ENCODE data around the gene PLEKHA5.
"Not testable (repeated sequence)": the region's sequence is repeated elsewhere in the genome, so short reads cannot be mapped to it uniquely, and the experiment has no call there.

Gene PLEKHA5

DNA sequence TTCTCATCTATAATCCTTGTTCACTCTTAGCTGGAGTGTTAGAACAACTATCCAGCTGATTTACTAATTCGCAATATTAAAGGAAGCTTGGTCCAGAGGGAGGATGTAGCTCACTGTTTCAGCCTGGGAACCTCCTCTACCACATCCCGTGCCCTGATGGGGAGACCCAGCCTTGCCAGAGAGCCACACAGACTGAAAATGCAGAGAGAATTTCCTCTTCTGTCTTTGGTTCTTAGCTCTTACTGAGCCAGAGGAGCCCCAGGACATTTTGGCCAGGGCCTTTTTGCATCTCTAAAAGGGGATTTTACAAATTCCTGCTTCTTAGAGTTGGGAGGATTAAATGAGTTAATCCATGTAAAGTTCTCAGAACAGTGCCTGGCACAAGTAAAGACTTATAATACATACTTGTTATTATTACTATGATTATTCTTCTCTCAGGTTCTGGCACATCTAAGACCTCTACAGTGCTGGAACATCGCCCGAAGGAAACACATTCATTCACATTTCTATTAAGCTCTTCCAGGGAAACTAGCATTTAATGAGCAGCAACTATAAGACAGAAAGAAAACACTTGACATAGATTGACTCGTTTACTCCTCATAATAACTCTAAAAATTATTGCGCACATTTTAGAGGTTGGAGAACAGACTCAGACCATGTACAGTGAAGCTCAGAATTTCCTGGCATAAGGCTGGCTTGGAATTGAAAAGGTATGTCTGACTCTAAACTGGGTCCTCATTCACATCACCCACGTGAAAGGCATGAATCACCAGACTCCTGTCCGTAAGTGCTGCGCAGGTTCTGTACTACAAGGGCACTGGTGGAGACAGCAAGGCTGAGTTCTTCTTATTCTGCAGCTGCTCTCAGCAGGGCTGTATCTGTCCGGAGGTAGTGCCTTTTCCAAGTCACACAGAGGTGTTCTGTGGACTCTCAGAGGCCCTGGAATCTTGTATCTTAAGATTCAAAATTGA lies 282.0 kb downstream of the PLEKHA5 start:
- no peak for DNase-seq

DNA sequence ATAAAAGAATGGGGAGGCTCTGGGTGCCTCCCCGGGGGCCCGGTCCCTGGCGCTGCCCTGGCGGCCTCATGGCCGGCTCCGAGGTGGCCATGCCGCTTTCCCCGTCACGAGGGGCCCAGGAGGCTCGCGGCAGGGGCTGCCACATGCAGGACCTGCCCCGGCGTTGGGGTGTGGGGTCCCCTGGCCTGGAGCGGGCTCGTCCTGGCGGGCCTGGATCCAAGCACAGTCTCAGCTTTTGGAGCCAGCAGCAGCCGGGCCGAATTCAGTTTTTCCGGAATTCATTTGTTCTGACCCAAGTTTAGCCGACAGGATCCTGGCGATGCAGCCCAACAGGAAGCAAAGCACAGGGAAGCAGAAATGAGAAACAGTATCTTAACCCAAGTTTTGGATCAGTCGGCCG lies 283.3 kb downstream of the PLEKHA5 start:
- no peak for DNase-seq

DNA sequence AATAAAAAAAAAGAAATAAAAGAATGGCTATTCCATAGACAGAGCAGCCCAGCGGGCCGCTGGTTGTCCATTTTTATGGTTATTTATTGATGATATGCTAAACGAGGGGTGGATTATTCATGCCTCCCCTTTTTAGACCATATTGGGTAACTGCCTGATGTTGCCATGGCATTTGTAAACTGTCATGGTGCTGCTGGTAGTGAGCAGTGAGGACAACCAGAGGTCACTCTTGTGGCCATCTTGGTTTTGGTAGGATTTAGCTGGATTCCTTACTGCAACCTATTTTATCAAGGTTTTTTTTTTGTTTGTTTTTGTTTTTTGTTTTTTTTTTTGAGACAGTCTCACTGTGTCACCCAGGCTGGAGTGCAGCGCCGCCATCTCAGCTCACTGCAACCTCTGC lies 284.0 kb downstream of the PLEKHA5 start:
- DNase-seq, result not testable (repeated sequence)

DNA sequence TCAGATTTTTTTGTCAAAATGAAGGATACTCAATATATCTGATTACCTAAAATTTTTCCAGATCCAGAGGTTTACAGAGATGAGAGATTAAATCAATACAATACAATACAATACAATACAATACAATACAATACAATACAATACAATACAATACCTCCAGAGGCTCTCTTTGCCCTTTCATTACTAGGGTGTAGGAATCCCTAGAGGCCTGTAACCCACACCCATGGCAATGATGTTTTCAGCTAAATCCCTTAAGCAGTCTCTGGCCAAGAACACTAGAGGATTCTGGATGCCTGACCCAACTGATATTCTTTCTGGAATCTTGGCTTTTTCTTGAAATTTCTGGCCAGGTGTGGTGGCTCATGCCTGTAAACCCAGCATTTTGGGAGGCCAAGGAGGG lies 286.0 kb downstream of the PLEKHA5 start:
- DNase-seq, result no peak

DNA sequence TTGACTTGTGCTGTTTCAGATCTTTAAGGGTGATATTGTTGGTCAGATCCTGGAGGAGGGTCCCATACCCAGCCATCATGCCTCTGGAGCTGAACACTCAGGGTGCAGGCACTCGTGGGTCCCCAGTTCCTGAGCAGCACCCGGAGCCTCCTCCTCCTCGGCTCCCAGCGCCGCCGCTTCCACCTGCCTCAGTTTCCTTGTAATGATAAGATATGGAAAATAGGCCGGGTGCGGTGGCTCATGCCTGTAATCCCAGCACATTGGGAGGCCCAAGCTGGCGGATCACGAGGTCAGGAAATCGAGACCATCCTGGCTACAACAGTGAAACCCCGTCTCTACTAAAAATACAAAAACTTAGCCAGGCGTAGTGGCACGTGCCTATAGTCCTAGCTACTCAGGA lies 289.6 kb downstream of the PLEKHA5 start:
- no peak for DNase-seq

DNA sequence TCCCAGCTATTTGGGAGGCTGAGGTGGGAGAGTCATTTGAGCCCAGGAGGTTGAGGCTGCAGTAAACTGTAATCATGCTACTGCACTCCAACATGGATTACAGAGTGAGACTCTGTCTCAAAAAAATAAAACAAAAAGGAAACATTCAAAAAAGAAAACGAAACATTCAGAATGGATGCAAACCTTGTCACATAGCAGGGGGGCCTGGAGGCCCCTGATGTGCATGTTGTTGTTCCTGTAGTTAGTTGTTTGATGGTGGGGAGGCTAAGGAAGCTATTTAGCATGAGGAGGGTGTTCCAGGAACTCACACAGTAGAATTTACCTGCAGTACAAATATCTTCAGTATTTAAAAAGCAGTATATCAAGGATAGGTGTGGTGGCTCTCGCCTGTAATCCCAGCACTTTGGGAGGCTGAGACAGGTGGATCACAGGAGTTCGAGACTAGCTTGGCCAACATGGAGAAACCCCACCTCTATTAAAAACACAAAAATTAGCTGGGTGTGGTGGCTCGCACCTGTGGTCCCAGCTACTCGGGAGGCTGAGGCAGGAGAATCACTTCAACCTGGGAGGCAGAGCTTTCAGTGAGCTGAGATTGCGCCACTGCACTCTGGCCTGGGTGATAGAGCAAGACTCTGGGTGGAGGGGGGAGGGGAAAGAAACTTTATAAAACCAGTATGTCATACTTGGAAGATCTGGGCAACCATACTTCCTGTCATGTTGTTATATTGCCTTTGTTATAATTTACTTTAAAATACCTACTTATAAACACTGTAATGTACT lies 292.2 kb downstream of the PLEKHA5 start:
- DNase-seq, result no peak

DNA sequence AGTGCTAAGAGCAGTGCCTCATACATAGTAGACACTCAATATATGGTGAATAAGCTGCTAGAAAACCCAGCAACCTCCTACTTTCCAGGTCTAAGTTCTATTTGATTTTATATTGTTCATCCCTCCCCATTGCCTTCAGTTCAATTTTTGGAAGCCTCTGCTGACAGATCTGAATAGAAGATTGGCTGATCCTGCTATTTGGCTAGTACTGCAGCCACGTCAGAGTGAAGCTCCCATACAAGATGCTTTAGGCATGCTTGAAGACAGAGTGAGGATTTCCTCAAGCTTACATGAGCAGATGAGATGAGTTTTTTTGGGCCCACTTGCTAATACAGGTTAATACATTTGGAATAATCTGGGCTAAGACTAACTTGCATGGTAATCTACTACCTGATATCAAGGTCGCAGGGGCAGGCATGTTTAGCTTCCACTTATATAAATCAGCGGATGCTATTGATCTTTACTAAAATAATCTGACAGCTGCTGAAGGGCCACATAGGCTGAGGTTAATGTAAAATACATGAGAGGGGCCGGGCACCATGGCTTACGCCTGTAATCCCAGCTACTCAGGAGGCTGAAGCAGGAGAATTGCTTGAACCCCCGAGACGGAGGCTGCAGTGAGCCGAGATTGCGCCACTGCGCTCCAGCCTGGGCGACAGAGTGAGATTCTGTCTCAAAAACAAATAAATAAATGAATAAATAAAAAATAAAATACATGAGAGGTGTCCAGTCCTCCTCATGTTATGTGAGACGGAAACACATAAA lies 293.8 kb downstream of the PLEKHA5 start:
- DNase-seq, result no peak

All from hippocampal formation (tissue), 2 donors.